GM12874 (cell line): ENCODE results near the gene PRTFDC1.

Experiments used
- TF ChIP-seq, protein P1 (sequence below): IDR thresholded peaks from 2 replicates; pipeline ENCODE4 v1.5.1; 2011; ENCODE audit warnings: low read depth, mild to moderate bottlenecking, control low read depth, low read length, moderate library complexity; ENCODE audit not compliant: insufficient read depth

PRTFDC1 gene

DNA sequence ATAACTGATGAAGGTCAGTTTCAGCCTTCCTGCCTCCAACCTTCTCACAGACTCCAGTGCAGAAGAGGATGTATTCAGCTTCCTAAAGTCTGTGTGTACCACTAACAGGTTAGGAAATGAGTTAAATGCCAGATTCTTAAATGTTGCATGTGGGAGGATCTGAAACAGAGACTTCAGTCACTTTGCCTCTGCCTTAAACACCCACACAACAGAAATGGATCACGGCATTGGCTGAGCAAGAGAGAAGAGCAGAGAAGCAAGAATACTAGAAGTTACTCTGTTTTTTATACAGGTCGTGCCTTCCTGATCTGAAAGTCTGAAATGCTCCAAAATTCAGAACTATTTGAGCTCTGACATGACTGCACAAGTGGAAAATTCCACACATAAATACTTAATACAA is 129.8 kb downstream of the PRTFDC1 start:
- TF ChIP-seq, protein P1, sequence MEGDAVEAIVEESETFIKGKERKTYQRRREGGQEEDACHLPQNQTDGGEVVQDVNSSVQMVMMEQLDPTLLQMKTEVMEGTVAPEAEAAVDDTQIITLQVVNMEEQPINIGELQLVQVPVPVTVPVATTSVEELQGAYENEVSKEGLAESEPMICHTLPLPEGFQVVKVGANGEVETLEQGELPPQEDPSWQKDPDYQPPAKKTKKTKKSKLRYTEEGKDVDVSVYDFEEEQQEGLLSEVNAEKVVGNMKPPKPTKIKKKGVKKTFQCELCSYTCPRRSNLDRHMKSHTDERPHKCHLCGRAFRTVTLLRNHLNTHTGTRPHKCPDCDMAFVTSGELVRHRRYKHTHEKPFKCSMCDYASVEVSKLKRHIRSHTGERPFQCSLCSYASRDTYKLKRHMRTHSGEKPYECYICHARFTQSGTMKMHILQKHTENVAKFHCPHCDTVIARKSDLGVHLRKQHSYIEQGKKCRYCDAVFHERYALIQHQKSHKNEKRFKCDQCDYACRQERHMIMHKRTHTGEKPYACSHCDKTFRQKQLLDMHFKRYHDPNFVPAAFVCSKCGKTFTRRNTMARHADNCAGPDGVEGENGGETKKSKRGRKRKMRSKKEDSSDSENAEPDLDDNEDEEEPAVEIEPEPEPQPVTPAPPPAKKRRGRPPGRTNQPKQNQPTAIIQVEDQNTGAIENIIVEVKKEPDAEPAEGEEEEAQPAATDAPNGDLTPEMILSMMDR, result no peak

DNA sequence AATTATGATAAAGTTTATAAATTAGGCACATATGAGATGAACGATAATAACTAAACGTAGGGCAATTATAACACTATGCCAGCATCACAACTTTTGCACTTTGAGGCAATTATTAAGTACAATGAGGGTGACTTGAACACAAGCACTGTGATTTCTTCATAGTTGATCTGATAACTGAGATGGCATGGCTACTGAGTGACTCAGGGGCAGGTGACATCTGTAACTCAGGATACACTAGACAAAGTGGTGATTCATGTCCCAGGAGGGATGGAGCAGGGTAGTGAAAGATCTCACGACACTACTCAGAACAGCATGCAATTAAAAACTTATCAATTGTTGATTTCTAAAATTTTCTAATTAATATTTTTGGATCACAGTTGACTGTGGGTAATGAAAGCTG is 130.4 kb downstream of the PRTFDC1 start:
- TF ChIP-seq, protein P1, result no peak

DNA sequence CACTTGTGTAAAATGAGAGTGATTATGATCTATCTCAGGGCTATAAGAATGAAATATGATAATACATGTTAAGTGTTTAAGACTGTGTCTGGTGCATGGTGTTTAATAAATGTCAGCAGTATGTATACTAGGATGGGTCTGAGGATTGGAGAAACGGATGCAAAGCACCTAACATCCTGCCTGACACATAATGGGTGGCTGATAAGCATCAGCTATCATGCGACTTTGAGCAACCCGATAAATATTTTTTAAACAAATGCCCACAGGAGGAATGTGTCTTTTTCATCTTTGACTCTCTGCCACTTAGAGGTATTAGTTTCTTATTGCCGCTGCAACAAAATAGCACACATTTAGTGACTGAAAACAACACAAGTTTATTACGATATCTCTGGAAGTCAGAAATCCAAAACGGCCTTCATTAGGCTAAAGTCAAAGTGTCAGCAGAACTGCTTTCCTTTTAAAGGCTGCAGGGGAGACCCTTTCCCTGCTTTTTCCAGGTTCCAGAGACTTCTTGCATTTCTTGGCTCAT is 135.5 kb downstream of the PRTFDC1 start:
- TF ChIP-seq, protein P1, result no peak

DNA sequence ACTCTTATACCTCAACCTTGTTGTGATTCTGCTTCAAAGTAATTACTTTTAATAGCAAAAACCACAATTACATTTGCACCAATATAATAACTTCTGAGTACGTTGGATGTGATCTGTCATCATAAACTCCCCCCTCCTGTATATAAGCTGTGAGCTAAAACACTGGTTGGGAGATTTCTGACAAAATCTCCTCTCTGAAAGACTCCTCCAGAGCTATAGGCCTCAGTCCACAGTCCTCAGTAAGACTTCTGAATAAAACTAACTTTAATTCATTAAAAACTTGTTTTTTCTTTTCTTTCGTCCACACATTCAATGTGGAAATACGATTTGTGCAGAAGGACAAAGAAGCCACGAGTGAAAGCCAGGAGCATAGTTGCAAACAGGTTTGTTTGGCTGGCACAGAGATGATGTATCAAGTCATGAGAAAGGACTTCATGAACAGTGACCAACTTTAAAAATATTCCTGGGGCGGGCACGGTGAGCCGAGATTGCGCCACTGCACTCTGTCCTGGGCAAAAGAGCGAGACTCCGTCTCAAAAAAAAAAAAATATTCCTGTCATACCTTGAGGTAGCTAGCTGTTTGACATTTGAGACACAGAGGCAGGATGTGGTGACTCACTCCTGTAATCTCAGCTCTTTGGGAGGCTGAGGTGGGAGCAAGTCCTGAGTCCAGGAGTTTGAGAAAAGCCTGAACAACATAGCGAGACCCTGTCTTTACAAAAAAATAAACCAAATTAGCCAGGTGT is 137.7 kb downstream of the PRTFDC1 start:
- TF ChIP-seq, protein P1, result no peak

DNA sequence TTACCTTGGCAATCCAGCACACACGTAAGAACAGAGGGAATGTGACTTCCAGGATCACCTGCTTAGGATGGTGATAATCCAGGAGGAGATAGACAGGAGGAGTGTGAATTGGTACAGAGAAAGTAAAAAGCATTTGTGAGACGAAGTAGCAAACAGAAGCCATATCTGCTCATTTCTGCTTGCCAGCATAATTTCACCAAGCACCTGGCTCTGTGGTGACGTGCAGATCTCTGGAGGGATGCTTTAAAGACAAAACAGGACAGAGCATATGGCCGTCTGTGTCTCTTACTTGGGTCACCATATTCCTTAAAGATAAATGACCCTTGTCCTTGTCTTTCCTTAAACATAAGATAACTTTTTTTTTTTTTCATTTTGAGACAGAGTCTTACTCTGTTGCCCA is 138.6 kb downstream of the PRTFDC1 start:
- TF ChIP-seq, protein P1, result no peak

DNA sequence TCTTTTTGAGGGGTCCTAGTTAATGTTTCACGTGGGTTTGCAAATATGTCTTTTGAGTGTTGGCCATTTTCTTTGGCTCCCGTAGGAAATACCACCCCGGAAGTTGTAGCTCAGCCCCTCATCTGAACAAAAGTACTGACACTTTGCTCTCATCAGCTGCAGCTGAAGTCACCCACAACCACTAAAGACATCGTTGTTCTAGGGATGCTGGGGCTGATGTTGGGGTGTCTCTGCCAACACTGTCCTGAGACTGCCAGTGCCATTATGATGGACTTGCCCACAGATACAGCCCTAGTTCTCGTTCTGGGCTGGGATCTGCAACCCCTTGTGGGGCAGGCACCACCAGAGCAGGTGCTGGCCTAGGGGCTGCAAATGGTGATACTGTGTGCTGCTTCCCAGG is 146.1 kb downstream of the PRTFDC1 start:
- TF ChIP-seq, protein P1, result no peak

DNA sequence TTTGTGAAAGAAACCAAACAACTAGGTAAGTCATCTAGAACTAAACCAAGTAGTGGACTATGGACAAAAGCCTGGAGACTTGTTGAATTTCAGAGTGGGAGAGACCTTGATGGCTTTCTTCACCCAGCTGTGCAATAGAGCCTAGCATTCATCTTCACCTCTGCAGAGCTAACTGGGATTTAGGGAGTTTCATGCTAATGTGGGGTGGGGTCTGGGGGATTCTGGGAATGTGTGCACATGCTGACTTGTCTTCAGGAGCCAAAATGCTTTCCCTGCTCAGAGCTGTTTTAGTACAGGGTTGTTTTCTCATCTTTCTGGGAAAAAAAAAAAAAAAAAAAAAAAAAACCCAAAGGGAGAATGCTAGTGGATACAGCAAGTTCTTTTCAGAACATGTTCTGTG is 147.4 kb downstream of the PRTFDC1 start:
- TF ChIP-seq, protein P1, result no peak
